ENCODE measurements around the gene PERCC1.

The PERCC1 gene

DNA sequence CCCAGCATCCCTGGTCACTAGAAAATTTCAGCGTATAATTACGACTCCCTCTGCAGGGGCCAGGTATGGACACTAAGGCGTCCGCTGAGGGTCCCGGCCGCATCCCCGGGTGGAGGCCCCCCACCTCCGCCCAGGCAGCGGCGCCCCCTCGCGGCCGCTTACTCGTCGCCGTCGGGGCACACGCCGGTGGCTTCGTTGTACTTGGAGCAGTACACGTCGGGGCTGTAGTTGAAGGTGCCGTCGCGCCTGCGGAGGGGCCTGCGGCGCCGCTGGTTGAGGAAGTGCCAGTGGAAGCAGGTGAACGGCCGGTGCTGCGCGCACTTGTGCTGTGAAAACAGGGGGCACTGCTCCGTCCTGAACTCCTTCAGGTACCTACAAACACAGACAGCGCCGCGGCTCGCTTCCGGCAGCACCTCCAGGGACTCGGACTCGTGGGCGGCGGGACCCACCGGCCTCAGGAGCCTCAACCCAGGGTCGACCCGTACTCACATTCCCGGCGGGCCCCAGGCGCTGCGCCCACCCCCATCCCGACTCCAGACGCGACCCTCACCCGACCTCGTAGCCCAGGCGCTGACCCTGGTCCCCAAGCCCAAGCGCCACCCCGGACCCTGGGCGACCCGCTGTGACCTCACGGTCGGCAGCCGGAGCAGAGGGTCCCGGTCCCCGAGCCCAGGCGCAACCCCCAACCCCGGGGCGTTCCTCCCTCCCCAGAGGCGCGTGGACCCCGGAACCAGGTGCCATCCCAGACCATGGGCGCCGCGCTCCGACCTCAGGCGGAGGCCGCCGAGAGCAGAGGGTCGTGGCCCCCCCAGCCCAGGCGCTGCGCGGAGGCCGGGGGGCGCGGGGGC is 17.0 kb upstream of the PERCC1 start:
- peak; percentile 50 for DNase-seq

DNA sequence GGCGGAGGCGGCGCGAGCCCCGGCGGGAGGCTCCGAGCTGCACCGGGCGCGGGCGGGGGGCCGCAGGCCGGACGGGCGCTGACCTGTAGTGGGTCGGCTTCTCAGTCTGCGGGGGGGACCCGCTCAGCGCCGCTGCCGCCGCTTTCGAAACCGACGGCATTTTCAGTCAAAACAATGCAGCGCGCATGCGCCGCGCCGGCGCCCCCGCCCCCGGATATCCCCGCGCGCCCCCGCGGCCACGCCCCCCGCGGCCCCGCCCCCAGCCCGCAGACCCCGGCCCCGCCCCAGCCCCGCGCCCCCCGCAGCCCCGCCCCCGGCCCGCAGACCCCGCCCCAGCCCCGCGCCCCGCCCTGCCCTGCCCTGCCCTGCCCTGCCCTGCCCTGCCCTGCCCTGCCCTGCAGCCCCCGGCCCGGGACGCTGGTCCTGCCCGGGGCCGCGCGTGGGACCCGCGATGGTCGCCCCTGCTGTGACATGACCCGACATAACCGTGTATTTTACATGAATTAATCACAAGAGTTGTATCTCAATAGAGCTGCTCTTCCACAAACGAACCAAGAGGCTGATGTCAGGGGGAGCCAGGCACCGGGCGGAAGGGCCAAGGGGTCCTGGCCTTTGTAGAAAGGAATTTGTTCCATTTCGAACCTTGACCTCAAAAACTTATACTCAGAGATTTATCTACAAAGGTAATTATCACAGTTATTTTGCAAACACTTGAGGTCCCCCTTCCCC is 16.2 kb upstream of the PERCC1 start, which contains the start of gene UNKL:
TSS of gene UNKL (minus strand) at position 173 of the 729 bp plus-strand sequence. CDS start at position 160, 13 bp downstream.
- peak; percentile 52 for DNase-seq

- no peak for DNase-seq
These were observed 14.3 kb upstream of the PERCC1 start for GRCh38 chr16:1416521-1416941.

DNA sequence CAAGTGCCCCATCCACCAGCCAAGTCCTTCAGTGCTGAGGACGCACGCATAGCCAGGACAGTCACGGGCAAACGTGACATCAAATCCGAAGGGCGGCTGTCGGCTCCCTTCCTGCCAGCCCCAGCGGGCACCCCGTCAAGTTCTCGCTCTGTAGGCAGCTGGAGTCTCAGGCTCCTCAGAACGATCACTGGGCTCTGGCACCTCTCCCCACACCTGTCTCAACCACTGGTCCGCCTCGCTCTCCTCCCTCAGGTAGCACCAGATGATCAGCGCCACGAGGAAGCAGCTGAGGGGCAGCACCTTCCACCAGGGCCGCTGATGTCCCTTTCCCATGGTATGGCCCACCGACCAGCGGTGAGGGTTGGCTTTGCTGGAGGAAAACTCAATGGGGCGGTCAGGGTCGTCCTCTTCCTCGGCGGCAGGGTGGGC is 10.8 kb upstream of the PERCC1 start:
- no peak for DNase-seq

DNA sequence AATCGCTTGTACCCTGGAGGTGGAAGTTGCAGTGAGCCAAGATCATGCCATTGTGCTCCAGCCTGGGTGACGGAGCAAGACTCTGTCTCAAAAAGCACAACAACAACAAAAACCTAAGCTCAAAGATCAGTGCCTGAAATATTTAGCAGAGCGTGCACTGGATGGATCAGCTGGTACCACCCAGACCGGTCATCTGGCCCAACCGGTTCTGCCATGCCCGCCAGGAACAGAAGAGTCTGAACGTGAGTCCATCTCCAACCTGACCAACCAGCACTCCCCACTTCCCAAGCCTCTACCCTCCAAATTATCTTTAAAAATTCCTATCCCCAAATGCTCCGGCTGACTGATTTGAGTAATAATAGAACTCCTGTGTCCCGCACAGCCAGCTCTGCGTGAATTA is 8.8 kb upstream of the PERCC1 start:
- DNase-seq, result no peak

DNA sequence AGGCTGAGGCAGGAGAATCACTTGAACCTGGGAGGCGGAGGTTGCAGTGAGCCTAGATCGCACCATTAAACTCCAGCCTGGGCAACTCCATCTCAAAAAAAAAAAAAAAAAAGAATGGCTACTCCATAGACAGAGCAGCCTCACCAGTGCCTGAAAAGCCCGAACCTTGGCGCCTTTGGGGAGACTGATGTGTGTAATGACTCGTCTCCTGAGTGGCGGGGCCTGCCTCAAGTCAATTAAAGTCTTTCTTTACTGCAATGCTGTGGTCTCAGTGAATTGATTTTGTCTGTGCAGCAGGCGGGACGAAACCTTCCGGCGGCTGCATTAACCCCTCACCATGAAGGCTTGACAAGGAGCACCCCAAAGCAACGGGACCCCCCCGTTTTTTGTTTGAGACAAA is 6.8 kb upstream of the PERCC1 start:
- no peak for DNase-seq

- DNase-seq, result no peak
These were observed 5.1 kb upstream of the PERCC1 start for GRCh38 chr16:1425616-1426370.

GRCh38 chr16:1426734-1427471 is 4.0 kb upstream of the PERCC1 start:
- DNase-seq, result no peak

GRCh38 chr16:1427473-1428461 is 3.1 kb upstream of the PERCC1 start:
- DNase-seq, result no peak

DNA sequence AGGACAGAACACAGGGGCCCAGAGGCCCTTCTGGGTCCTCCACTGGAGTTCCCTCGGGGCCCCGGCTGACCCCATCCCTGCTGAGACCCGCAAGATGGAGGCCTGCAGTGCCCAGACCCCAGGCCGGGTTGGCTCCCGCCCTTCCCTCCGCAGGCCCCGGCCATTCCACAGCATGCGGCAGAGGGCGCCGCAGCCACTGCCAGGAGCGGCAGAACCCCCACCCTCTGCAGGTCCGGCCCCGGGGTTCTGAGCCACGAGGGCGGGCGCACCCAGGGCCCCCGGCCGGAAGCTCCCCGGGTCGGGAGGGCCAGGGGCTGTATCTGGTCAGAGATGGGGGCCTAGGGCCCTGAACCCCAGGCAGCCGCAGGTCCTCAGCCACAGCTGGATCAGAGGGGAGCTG is 2.4 kb upstream of the PERCC1 start:
- no peak for DNase-seq

- no peak for DNase-seq
These were observed 1.9 kb upstream of the PERCC1 start for GRCh38 chr16:1429012-1429411.

GRCh38 chr16:1429631-1430030 is 1.2 kb upstream of the PERCC1 start:
- DNase-seq, result no peak

DNA sequence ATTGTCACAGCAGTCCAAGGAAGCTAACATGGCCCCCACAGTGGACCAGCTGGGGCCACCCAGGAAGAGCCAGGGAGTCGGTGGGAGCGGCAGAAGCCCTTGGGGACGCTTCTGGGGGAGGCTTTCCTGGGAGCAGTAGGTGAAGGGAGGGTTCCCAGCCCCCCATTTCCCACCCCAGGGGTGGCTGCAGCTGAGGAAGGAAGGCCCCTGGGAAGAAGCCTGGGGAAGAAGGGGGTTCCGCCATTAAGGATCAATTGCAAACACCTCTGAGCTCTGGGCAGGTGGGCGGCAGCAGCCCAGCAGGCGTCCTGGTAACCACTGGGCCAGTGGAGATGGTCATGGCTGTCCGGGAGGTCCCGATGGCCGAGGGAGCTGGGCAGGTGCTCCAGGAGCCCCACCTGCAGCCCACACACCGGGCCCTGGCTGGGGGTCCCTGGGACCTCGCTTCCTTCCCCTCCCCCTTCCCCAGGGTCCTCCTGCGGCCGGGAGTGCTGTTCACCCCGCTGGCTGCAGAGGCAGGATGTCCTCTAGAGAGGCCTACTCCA is 592 bp upstream of the PERCC1 start:
- no peak for DNase-seq

GRCh38 chr16:1431497-1432270 is 806 bp downstream of the PERCC1 start:
- DNase-seq, result no peak

- no peak for DNase-seq
These were observed 1.7 kb downstream of the PERCC1 start for GRCh38 chr16:1432388-1433262.

DNA sequence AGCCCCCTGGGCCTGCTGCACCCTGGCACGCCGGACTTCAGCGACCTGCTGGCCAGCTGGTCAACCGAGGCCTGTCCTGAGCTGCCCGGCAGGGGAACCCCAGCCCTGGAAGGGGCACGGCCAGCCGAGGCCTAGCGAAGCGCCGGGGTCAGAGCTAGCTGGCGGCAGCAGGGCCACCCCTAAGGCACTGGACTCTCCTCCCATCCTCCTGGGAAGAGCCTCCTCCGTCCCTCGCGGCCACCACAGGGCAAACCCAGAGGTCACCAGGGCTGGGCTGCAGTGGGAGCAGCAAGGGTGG is 2.3 kb downstream of the PERCC1 start:
- DNase-seq, result no peak

- no peak for DNase-seq
These were observed 2.9 kb downstream of the PERCC1 start for GRCh38 chr16:1433756-1434155.

DNA sequence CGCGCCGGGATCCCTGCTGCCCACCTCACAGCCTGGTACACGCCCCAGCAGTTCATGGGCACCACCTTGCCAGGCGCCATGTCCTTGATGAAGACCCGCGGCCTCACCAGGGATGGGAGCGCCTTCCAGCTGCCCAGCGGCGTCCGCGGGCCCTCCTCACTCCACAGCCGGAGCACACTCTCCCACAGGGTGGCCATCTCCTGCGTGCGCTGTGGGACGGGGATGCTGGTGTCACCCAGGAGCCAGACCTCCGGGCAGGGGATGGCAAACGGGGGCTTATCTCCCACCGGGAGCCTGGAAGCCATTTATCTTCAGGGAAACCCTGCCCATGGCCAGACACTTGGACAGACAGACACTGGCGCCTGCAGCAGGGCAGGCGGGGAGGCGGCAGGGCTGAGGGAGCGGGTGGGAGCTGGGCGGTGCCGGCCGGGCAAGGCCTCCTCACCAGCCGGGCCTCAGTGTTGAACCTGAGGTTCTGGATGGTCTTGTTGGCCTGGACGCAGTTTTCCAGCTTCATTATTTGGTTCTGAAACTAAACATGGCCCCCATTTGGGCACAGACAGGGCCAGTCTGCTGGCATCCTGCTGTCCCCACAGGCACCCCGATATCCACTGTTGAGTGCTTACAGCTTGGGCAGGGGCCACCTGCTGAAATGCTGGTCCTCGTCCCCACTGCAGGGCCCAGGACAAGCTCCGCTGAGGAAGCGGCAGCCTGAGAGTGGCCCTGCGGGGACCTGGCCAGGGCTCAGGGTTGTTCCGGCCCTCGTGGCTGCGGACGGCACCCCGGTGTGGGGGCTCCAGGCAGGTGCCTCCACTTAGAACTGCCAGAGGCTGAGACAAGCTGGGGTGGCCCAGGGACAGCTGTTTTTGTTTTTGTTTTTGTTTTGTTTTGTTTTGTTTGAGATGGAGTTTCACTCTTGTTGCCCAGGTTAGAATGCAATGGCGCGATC is 4.0 kb downstream of the PERCC1 start:
- DNase-seq, result no peak
